HG03064 (cell line): ENCODE measurements around the gene COL18A1.
"Not testable (repeated sequence)": the region's sequence is repeated elsewhere in the genome, so short reads cannot be mapped to it uniquely, and the experiment has no call there.

Experiments
- ATAC-seq: cut with Tn5 transposase; IDR thresholded peaks from one replicate; pipeline ENCODE4 v1.9.1; 2021; ENCODE audit warnings: low read depth; ENCODE audit not compliant: unreplicated experiment

Gene COL18A1

GRCh38 chr21:45404730-45405270 is at the start of gene COL18A1:
Gene COL18A1 (plus strand): TSS chr21:45405165. CDS start chr21:45405231, 66 bp downstream.
- no peak for ATAC-seq

DNA sequence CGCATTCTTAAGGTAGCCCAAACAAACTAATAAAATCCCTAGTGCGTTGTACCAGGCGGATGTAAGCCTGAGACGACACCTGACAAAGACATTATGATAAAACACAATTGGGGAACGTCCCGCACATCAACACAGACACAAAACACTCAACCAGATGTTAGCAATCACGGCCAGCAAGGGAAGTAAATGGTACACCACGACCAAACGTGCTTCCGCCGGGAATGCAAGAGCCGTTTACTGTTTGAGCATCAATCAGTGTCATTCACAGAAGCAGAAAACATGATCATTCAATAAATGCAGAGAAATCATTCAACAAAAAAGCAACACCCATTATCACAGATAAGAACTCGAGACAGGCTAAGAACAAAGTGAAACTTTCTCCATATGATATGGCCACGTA is 49.4 kb upstream of the COL18A1 start:
- no peak for ATAC-seq

- no peak for ATAC-seq
Observed at GRCh38 chr21:45356251-45356650, 48.7 kb upstream of the COL18A1 start.

DNA sequence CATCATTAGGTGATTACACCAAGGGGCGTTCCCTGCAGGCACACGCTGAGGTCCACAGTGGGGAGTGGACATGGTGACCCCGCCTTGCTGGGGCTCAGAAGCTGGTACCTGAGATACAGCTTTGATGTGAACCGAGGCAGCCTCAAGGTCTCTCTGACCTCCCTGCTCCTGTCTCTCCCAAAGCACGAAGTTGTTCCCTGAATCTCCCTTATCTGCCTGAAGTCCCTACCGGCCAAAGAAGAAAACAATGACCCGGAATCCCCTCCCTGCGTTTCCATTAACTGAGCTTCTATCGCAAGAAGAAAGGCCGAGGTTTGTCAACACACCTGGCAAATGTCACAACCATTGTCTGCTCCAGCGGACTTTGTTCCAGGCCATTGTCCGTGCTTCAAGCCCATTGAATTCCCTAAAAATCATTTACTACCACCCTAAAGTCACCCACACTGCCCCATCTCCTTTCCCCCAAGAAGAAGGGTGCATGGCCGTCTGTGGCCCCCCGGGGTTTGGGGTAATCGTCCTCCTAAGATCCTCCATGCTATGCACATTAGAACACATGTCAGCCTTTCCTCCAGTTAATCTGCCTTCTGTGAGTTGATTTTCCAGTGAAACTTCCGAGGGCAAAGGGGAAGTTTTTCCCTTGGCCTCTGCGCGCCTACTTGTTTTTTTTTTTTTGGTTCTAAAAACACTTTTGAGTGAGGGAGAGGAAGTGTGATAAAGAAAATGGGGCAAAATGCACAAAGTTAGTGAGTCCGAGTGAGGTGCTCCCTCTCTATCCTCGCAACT is 48.1 kb upstream of the COL18A1 start:
- ATAC-seq, result no peak

DNA sequence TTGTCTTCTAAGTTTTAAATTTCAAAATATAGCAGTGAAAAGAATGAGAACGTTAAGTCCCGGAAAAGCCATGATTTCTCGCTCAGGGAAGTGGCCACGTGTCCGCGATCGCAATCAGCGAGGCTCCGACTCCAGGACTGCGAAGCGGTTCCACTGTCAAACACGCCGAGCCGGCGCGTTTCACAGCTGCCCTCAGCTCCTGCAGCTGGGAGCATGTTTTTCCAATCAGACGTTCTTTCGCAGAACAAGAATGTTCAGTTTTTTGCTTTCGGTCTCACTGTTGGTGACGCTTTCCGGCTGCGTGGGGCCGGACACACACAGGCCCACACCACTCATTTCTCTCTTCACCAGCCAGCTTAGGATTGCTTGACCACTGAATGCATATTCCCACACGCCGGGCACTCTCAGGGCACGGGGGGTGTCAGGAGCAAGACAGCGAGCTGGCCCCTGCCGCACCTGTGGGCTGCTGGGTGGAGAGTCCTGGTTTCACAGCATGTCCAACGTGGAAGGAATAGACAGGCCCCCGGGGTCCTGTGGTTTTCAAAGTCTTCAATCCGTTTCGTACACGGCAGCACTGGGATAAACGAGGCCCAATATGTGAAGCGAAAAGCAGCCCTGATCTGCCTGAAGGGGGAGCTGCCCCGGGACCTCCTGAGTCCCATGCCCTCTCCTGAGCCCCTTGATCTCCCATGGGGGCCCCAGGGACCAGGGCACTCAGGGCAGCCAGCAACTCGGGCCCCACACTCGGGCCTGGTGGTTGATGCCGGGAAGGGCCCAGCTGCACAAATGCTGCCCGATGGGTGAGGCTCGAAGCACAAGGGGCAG is 47.3 kb upstream of the COL18A1 start:
- ATAC-seq, result no peak

DNA sequence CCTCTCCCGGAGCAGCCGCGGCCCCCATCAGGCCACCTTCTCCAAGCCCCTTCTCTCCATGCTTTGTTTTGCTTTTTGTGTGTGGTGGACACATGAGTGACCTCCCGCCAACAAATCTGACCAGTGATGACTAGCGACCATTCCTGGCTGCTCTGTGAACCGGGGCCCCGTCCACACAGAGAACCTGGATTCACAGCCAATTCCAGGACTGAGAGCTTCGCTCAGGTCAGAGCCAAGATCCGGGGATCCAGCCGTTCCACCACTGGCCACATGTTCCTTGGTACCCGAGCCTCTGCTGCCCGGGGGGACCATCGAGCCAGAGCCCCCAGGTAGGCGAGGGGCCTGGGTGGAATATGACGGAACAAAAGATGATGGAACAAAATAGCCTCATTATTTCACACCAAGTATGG is 46.7 kb upstream of the COL18A1 start:
- no peak for ATAC-seq

- no peak for ATAC-seq
Observed at GRCh38 chr21:45358711-45359310, 46.2 kb upstream of the COL18A1 start.

DNA sequence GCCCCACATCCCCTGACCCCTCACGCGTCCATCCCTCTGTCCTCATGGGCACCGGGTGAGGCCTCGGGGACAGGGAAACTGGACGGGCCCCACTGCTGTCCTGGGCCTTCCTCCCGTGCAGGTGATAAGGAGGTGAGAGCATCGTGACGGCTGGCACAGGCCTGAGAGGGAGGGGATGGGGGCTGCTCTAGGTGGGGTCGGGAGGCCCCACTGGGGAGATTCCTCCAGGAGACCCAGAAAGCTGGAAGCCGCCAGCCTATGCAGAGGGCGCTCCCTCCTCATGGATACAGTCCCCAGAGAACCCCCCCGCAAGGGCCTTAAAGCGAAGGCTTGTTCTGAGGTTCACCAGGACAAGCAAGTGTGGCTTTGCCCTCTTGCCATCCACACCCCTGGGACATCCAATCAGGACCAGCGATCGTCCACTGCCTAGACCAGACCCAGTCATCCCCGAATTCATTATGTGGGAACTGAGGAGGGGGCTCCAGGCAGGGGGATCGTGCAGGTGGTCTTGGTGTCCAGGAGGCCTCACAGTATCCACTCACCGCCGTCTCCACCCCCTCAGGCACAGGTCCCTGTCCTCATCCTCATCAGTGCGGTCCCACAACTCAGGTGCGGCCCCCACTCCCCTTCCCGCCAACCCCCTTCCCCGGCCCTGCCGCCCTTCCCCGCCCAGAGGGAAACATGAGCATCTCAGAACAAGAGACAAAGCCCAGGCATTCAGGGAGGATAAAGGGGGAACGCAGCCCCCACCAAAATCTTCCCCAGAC is 45.3 kb upstream of the COL18A1 start:
- no peak for ATAC-seq

- no peak for ATAC-seq
Observed at GRCh38 chr21:45361033-45361997, 43.6 kb upstream of the COL18A1 start.

DNA sequence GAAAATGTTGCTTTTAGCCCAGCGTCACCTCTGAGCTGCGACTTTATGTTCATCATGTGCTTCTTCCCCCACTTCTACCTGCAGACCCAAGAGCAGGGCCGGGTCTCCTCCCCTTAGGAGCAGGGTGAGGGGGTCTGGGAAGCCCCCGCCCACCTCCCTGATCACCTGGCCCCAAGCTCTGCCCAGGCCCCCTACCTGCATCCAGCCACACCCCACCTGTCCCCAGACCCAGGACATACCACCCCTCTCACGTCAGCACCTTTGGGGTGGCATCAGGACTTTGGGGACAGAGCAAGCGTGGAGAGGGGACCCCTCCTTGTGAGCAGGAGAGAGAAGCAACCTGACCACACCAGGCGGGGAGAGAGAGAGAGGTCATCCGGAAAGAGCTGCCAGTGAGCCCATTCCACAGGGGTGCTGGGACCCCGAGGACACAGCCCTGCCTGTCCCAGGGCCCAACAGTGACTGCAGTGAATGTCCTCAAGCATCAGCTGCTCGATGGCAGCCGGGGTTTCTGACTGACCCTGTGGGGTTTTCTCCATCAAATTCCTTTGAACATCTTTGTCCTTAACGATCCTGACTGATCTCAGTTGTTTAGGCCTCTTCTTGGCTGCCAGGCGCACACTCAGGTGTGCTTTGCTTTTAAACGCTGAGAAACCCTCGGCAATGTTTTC is 42.8 kb upstream of the COL18A1 start:
- ATAC-seq, result no peak

GRCh38 chr21:45362748-45363145 is 42.2 kb upstream of the COL18A1 start:
- no peak for ATAC-seq

GRCh38 chr21:45363272-45363671 is 41.7 kb upstream of the COL18A1 start:
- ATAC-seq, result not testable (repeated sequence)

- no peak for ATAC-seq
Observed at GRCh38 chr21:45363921-45364467, 41.0 kb upstream of the COL18A1 start.

DNA sequence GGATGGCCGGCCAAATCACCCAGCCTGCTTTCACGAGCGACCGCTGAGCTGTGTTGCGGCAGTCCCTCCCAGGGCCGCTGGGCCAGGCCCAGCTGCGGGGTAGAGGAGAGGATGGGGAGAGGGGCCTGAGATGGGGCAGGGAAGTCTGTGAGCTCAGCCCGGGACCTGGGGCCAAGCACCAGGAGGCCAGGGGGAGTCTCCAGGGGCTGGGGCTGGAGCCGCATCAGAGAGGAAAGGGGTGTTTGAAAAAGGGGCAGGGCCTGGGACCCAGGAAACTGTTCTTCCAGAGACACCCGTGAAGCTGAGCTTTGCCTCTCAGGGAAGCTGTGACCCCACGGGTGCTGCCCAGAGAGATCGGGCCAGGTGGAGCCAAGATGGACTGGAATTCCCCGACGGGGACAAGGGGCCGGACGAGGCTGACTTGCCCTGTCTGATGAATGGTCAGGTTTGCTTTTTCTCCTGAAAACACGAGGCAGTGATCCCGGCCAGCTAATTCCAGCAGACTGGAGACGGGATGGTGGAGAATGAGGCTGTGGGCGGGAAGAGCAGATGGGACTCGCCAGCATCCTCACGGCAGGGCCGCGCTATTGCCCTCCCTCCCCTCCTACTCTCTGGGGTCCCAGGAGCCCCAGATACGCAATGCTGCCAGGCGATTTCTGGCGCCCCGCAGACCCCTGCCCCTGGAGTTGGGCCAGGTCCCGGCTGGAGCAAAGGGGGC is 40.3 kb upstream of the COL18A1 start:
- no peak for ATAC-seq

DNA sequence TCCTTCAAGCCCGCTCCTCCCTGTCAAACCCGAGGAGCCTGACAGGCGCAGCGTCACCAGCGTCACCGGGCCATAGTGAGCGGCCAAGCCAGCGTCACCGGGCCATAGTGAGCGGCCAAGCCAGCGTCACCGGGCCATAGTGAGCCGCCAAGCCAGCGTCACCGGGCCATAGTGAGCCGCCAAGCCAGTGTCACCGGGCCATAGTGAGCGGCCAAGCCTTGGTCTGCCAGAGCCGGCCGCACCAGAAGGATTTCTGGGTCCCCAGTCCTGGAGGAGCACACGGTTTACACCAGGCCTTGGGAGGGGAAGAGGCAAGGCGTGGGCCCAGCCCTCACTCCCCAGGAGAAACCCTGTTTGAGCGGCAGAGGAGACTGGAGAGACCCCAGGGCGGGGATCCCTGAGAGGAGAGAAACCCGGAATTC is 39.8 kb upstream of the COL18A1 start:
- ATAC-seq, result no peak

DNA sequence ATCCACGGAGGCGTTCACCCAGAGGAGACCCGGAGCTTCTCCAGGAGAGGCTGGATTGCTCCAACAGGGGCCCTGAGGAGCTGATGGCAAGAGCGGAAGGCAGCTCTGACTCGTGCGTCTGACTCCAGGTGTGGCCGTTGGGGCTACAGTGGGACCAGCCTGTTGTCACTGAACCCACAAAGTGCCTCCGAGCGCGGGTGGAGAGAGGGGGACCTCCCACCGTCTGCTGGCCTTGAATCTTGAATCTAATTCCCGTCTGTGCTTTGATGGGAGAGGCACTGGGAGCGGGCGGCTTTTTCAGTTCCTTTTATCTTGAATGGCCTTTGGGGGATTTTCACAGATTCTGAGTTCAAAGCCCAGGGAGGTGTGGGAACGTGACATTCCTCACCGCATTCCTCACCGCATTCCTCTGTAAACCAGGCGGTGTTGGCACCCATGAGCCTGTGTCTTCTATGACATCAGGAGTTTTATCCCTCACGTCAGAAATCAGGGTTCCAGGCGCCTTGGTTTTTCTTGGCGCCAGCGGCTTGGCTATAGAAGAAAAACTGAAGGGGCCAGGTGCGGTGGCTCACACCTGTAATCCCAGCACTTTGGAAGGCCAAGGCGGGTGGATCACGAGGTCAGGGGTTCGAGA is 39.2 kb upstream of the COL18A1 start:
- no peak for ATAC-seq

- no peak for ATAC-seq
Observed at GRCh38 chr21:45366476-45366875, 38.5 kb upstream of the COL18A1 start.
